ENCODE measurements around the gene FAM167B.

DNA sequence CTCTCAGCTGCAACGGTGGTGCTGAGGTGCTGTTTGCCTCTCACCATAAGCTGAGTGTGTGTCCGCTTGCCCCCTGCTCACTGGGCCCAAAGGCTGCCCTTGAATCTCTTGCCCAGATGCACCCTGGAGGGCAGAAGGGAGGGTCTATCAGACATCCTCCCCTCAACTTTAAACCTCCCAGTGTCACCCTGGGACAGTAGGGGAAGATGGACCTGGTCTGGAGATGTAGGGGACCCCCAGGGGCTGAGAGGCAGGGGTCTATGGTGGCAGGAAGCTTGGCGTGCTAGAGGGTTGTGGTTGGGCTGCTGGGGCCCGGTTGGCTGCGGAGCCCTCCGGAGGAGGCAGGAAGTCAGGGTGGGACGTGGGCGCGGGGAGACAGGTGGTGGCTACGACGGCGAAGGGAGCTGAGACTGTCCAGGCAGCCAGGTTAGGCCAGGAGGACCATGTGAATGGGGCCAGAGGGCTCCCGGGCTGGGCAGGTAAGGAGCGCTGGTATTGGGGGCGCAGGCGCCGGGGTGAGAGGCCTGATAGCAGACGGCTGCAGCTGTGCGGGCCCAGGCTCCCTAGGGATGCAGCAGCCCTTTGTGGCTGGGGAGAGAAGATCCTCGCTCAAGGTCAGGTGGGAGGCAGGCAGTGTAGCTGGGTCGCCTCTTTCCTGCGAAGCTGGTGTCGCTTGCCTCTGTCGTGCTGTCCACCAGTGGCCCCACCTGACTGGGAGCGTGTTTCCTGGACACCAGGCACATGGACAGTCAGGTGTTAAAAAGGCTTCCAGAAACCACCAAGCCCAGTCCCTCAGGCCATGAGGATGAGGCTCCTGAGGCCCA lies 4.1 kb downstream of the FAM167B start, which contains the start of gene LCK:
- TF ChIP-seq, protein P1, sequence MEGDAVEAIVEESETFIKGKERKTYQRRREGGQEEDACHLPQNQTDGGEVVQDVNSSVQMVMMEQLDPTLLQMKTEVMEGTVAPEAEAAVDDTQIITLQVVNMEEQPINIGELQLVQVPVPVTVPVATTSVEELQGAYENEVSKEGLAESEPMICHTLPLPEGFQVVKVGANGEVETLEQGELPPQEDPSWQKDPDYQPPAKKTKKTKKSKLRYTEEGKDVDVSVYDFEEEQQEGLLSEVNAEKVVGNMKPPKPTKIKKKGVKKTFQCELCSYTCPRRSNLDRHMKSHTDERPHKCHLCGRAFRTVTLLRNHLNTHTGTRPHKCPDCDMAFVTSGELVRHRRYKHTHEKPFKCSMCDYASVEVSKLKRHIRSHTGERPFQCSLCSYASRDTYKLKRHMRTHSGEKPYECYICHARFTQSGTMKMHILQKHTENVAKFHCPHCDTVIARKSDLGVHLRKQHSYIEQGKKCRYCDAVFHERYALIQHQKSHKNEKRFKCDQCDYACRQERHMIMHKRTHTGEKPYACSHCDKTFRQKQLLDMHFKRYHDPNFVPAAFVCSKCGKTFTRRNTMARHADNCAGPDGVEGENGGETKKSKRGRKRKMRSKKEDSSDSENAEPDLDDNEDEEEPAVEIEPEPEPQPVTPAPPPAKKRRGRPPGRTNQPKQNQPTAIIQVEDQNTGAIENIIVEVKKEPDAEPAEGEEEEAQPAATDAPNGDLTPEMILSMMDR (IDR thresholded peaks at IDR 0.05), result no peak
- no peak for TF ChIP-seq POLR2A (IDR thresholded peaks at IDR 0.05)

All from ovary (tissue), 3 donors.